NB4 (cell line): Measurements from ENCODE around the gene RIMS4.

Experiments used
- MAX ChIP-seq: IDR thresholded peaks from 2 replicates; pipeline ENCODE4 v1.6.1; 2011; ENCODE audit warnings: low read depth, low read length
- POLR2A ChIP-seq: IDR thresholded peaks from 2 replicates; pipeline ENCODE4 v1.6.1; 2011; ENCODE audit warnings: mild to moderate bottlenecking; ENCODE audit not compliant: insufficient read length; ENCODE audit errors: extremely low read depth
- TF ChIP-seq, protein P1 (sequence below): IDR thresholded peaks from one replicate; pipeline ENCODE4 v1.5.1; 2012; ENCODE audit warnings: low read depth, low read length

DNA sequence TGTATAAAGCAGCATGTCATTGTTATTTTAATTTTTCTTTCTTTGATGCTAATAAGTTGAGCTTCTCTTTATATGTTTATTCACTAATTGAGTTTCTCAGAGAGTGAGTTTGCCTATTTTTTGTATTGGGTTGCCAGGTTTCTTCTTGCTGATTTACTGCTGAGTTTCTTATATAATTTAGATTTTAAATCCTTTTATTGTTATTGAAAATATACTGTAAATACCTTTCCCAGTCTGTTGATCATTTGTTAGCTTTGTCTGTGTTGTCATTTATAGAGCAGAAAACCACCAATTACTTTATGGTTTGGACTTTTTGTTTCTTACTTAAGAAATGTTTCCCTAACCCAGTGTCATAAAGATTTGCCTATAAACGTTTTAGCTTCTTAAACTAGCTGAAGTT is 17.1 kb upstream of the RIMS4 start:
- TF ChIP-seq, protein P1, sequence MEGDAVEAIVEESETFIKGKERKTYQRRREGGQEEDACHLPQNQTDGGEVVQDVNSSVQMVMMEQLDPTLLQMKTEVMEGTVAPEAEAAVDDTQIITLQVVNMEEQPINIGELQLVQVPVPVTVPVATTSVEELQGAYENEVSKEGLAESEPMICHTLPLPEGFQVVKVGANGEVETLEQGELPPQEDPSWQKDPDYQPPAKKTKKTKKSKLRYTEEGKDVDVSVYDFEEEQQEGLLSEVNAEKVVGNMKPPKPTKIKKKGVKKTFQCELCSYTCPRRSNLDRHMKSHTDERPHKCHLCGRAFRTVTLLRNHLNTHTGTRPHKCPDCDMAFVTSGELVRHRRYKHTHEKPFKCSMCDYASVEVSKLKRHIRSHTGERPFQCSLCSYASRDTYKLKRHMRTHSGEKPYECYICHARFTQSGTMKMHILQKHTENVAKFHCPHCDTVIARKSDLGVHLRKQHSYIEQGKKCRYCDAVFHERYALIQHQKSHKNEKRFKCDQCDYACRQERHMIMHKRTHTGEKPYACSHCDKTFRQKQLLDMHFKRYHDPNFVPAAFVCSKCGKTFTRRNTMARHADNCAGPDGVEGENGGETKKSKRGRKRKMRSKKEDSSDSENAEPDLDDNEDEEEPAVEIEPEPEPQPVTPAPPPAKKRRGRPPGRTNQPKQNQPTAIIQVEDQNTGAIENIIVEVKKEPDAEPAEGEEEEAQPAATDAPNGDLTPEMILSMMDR: no peak
- TF ChIP-seq POLR2A: no peak
- TF ChIP-seq MAX: no peak
